GM21390 (cell line): ENCODE measurements around the gene SIVA1.

Experiments
- ATAC-seq: cut with Tn5 transposase; IDR thresholded peaks from one replicate; pipeline ENCODE4 v1.9.1; 2021; ENCODE audit not compliant: unreplicated experiment

SIVA1 gene

GRCh38 chr14:104806625-104807465 is 53.9 kb downstream of the SIVA1 start:
- ATAC-seq: no peak

- ATAC-seq: no peak
Measured at GRCh38 chr14:104808456-104808855, 55.5 kb downstream of the SIVA1 start.
